OCI-LY1 (cell line): ENCODE measurements around the gene VEZF1.
A peak's percentile ranks its signal among the peaks of the same experiment; 100 is the strongest.

Experiments
- H2AFZ ChIP-seq: fragments of 200-600 bp; sonication (generic), shearing (Covaris generic); 2 replicates; pipeline ENCODE4 v1.6.0; 2014; ENCODE audit warnings: antibody characterized with exemption, mild to moderate bottlenecking, low read length
- H3F3A ChIP-seq: fragments of 200-600 bp; sonication (generic), shearing (Covaris generic); 2 replicates; pipeline ENCODE4 v1.6.0; 2014; ENCODE audit warnings: mild to moderate bottlenecking, antibody characterized with exemption, low read length, moderate library complexity; ENCODE audit not compliant: insufficient read depth
- H3K27ac ChIP-seq: fragments of 200-600 bp; sonication (generic); 2 replicates; pipeline ENCODE4 v1.5.1; 2014; ENCODE audit warnings: low read length, mixed run types, mild to moderate bottlenecking, low read depth; ENCODE audit not compliant: poor library complexity, severe bottlenecking
- H3K27me3 ChIP-seq: fragments of 200-600 bp; sonication (generic); 2 replicates; pipeline ENCODE4 v1.6.0; 2014; ENCODE audit warnings: antibody characterized with exemption, mild to moderate bottlenecking, low read length, moderate library complexity; ENCODE audit not compliant: insufficient read depth
- H3K36me3 ChIP-seq: fragments of 200-600 bp; sonication (generic); 2 replicates; pipeline ENCODE4 v1.6.1; 2014; ENCODE audit warnings: mild to moderate bottlenecking, antibody characterized with exemption, low read length, moderate library complexity, mixed read lengths; ENCODE audit not compliant: insufficient read depth
- H3K4me1 ChIP-seq: fragments of 200-600 bp; sonication (generic); 2 replicates; pipeline ENCODE4 v1.5.1; 2014; ENCODE audit warnings: mild to moderate bottlenecking, low read length, moderate library complexity; ENCODE audit not compliant: insufficient read depth, severe bottlenecking
- H3K4me2 ChIP-seq: fragments of 200-600 bp; sonication (generic), shearing (Covaris generic); 2 replicates; pipeline ENCODE4 v1.6.1; 2014; ENCODE audit warnings: low read length
- H3K4me3 ChIP-seq: fragments of 200-600 bp; sonication (generic); 2 replicates; pipeline ENCODE4 v1.5.1; 2014; ENCODE audit warnings: low read length, low read depth, mild to moderate bottlenecking, mixed read lengths; ENCODE audit not compliant: poor library complexity, severe bottlenecking
- H3K79me2 ChIP-seq: fragments of 200-600 bp; shearing (Covaris generic); 2 replicates; pipeline ENCODE4 v1.6.1; 2016; ENCODE audit warnings: mixed run types, low read length, mixed read lengths; ENCODE audit not compliant: insufficient read depth
- H3K9ac ChIP-seq: fragments of 200-600 bp; sonication (generic), shearing (Covaris generic); 2 replicates; pipeline ENCODE4 v1.6.1; 2014; ENCODE audit warnings: mild to moderate bottlenecking, low read length, mixed read lengths
- H3K9me2 ChIP-seq: fragments of 200-600 bp; sonication (generic), shearing (Covaris generic); 2 replicates; pipeline ENCODE4 v1.6.1; 2014; ENCODE audit warnings: low read depth, mild to moderate bottlenecking, low read length, mixed read lengths
- H3K9me3 ChIP-seq: fragments of 200-600 bp; shearing (Covaris generic); 2 replicates; pipeline ENCODE4 v1.6.1; 2014; ENCODE audit warnings: low read length, mixed read lengths
- H4K20me1 ChIP-seq: fragments of 200-600 bp; sonication (generic), shearing (Covaris generic); 2 replicates; pipeline ENCODE4 v1.6.0; 2016; ENCODE audit warnings: mild to moderate bottlenecking, low read length; ENCODE audit not compliant: insufficient read depth
- CTCF ChIP-seq: fragments of 200-600 bp; sonication (generic), shearing (Covaris generic); IDR thresholded peaks from 2 replicates; pipeline ENCODE4 v1.5.1; 2017; ENCODE audit warnings: mild to moderate bottlenecking, antibody characterized with exemption, low read length, moderate library complexity, mixed read lengths
- EZH2 ChIP-seq: fragments of 200-600 bp; sonication (generic), shearing (Covaris generic); IDR thresholded peaks from 2 replicates; pipeline ENCODE4 v1.8.0; 2017; ENCODE audit warnings: borderline replicate concordance, mixed run types, mild to moderate bottlenecking, antibody characterized with exemption, low read length, moderate library complexity, mixed read lengths

Gene VEZF1

GRCh38 chr17:58006924-58007780, 19.1 kb upstream of the VEZF1 start, which contains the start of gene SRSF1:
TSS of gene SRSF1 (minus strand) at chr17:58007246. CDS start at chr17:58007137, 109 bp downstream.
- Histone ChIP-seq H3K9me2 (no peaks in the 10 kb centered on the region), H3K9me3 (no peaks in the 10 kb centered on the region), H3F3A (0 out of 2 replicates have a peak, but pooled peaks cover 6% of the 10 kb centered on the region), H4K20me1 (no peaks in the 10 kb centered on the region; the same call in 1 of the 2 replicates), H3K4me3 (peak within 1 kb of the TSS; percentile 93), H3K9ac (peak within 1 kb of the TSS; percentile 99), H3K4me2 (peak within 1 kb of the TSS; percentile 91), H3K27ac (peak within 1 kb of the TSS; percentile 90), H3K4me1 (peaks cover 45% of the 10 kb centered on the region), H3K79me2 (peaks cover 35% of the 10 kb centered on the region), H3K27me3 (no peaks in the 10 kb centered on the region), H3K36me3 (peaks cover 48% of the 10 kb centered on the region), H2AFZ (0 out of 2 replicates have a peak within 1 kb of the TSS, but pooled peaks have one; percentile 14)
- TF ChIP-seq CTCF = no peak
- TF ChIP-seq EZH2 = no peak

- Histone ChIP-seq H3K9ac (peak overlapping the region; percentile 99), H3K27ac (peak overlapping the region; percentile 90), H4K20me1 (no peaks in the 10 kb centered on the region; the same call in 1 of the 2 replicates), H3K9me2 (no peaks in the 10 kb centered on the region), H3K36me3 (peaks cover 55% of the 10 kb centered on the region), H3K27me3 (no peaks in the 10 kb centered on the region), H3K79me2 (peaks cover 35% of the 10 kb centered on the region), H3K4me2 (peak overlapping the region; percentile 91), H3K4me1 (peaks cover 51% of the 10 kb centered on the region), H3F3A (peaks cover 12% of the 10 kb centered on the region; the same call in 1 of the 2 replicates), H2AFZ (no peak overlapping the region), H3K9me3 (no peaks in the 10 kb centered on the region), H3K4me3 (peak overlapping the region; percentile 93)
- no peak for TF ChIP-seq CTCF
- no peak for TF ChIP-seq EZH2
Measured at GRCh38 chr17:58006560-58006923, 18.5 kb upstream of the VEZF1 start.

- no peaks in the 10 kb centered on the region for H3K9me3 ChIP-seq
- H3K79me2 ChIP-seq = peaks cover 35% of the 10 kb centered on the region
- H3K27me3 ChIP-seq = no peaks in the 10 kb centered on the region
- peak overlapping the region; percentile 91 for H3K4me2 ChIP-seq
- no peak overlapping the region for H2AFZ ChIP-seq
- peak overlapping the region; percentile 93 for H3K4me3 ChIP-seq
- peaks cover 61% of the 10 kb centered on the region for H3K36me3 ChIP-seq
- H3K9me2 ChIP-seq = no peaks in the 10 kb centered on the region
- H3K4me1 ChIP-seq = peaks cover 52% of the 10 kb centered on the region
- peaks cover 18% of the 10 kb centered on the region; the same call in 1 of the 2 replicates for H3F3A ChIP-seq
- peak overlapping the region; percentile 90 for H3K27ac ChIP-seq
- H3K9ac ChIP-seq = peak overlapping the region; percentile 99
- TF ChIP-seq EZH2 = no peak
- no peak for TF ChIP-seq CTCF
- no peaks in the 10 kb centered on the region; the same call in 1 of the 2 replicates for H4K20me1 ChIP-seq
Measured at GRCh38 chr17:58005728-58006559, 17.9 kb upstream of the VEZF1 start.
